Thymus (tissue), 11 donors: ENCODE measurements around the gene KCNC1. TPM values are rescaled to one million over a fixed set of nuclear protein-coding genes. Genes with fewer than 3 reads are reported as not detected.

Experiments
- DNase-seq, 9 donors: peaks; one replicate each; pipeline ENCODE4 v3.0.0-alpha.2; 2013; ENCODE audit warnings: low spot score in 9 of 9, low read depth in 6 of 9, missing footprints in 1 of 9
- H3K27ac ChIP-seq, 2 donors: one replicate each; pipeline ENCODE4 v1.5.1; 2013; ENCODE audit warnings: control low read depth in 1 of 2, low read depth in 1 of 2, low read length in 1 of 2, mild to moderate bottlenecking in 1 of 2, moderate library complexity in 1 of 2
- H3K27me3 ChIP-seq, 2 donors: one replicate each; pipeline ENCODE4 v1.5.1; 2013; ENCODE audit warnings: low read length in 1 of 2; ENCODE audit not compliant: control insufficient read depth in 2 of 2, insufficient read depth in 1 of 2
- H3K36me3 ChIP-seq, 2 donors: one replicate each; pipeline ENCODE4 v1.5.1; 2013; ENCODE audit warnings: low read length in 1 of 2, mild to moderate bottlenecking in 1 of 2, moderate library complexity in 1 of 2; ENCODE audit not compliant: control insufficient read depth in 2 of 2, insufficient read depth in 2 of 2
- H3K4me1 ChIP-seq, 2 donors: one replicate each; pipeline ENCODE4 v1.5.1; 2013; ENCODE audit warnings: low read length in 2 of 2; ENCODE audit not compliant: control insufficient read depth in 2 of 2, insufficient read depth in 2 of 2
- H3K4me3 ChIP-seq, 2 donors: one replicate each; pipeline ENCODE4 v1.5.1; 2013; ENCODE audit warnings: low read length in 2 of 2, control low read depth in 1 of 2, mild to moderate bottlenecking in 1 of 2
- H3K9me3 ChIP-seq, 2 donors: one replicate each; pipeline ENCODE4 v1.5.1; 2013; ENCODE audit warnings: low read length in 1 of 2, mild to moderate bottlenecking in 1 of 2; ENCODE audit not compliant: control insufficient read depth in 2 of 2, insufficient read depth in 1 of 2
- WGBS: extraction: QIAGEN DNeasy Blood & Tissue Kit; methylation state at CpG from one replicate; pipeline ENCODE4 v1.1.7; 2013; 5-methylcytosine and 5-hydroxymethylcytosine counted together
- polyA plus RNA-seq: library from polyadenylated mRNA; stranded (reverse); fragments of 200-250 nt; gene quantifications from one replicate; pipeline ENCODE4 v1.2.3, GENCODE V29; 2013
- total RNA-seq: library from RNA; stranded (reverse); fragments of 120-200 nt; gene quantifications from one replicate; pipeline ENCODE4 v1.2.4, GENCODE V29; 2013
- donor health status: healthy.

Gene KCNC1
- total and polyA plus RNA-seq, 2 donors, result under 0.01 to 0.30 TPM

DNA sequence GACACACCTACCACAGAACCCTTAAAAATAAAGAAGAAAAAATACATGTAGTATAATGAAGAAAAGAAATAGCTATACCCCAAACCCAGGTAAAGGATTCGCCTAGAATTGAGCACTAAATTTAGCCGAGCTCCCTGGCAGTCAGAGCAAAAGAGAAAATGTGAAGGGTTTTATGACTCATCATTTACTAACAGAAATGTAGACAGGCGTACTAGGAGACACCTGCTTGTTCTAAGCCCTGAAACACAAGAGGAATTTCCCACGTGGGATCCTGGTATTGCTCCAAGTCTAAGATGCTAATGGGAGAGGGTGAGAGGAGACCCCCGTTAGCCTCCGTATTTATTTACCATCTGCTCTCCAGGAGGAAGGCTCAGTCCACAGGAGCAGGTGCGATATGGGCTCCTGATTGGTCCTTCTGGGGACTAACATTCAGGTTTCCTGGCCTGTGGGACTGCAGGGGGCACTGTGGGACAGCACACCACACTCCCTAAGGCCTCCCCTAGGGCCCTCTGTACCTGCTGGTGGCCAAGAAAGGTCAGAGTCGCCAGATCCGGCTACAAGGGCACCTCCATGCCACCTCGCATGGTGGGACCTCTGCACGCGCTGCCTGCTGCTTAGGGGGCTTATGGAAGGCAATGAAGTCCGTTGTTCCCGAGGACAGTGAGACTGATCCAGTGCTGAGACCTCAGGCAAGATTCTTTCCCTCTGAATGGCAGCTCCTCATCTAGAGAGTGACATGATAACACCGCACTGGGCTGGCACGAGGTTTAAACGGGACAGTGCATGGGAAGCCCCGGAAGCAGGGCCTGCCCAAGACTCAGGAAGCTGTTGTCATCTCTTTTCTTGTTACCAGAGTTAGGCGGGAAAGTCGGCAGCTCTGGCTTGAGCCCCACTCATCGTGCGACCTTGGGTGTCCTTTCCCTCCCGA lies 25.8 kb downstream of the KCNC1 start:
- DNase-seq, result peak in 8 of 9 donors; percentile 24 to 73 (median 48)
- Histone ChIP-seq H3K4me1 (no peaks in the 10 kb centered on the region), H3K4me3 (no peak overlapping the region), H3K27me3 (no peaks in the 10 kb centered on the region), H3K36me3 (no peaks in the 10 kb centered on the region), H3K27ac (no peak overlapping the region), H3K9me3 (no peaks in the 10 kb centered on the region)
- 66% methylated on average over 23 of the region's 23 CpGs for WGBS

DNA sequence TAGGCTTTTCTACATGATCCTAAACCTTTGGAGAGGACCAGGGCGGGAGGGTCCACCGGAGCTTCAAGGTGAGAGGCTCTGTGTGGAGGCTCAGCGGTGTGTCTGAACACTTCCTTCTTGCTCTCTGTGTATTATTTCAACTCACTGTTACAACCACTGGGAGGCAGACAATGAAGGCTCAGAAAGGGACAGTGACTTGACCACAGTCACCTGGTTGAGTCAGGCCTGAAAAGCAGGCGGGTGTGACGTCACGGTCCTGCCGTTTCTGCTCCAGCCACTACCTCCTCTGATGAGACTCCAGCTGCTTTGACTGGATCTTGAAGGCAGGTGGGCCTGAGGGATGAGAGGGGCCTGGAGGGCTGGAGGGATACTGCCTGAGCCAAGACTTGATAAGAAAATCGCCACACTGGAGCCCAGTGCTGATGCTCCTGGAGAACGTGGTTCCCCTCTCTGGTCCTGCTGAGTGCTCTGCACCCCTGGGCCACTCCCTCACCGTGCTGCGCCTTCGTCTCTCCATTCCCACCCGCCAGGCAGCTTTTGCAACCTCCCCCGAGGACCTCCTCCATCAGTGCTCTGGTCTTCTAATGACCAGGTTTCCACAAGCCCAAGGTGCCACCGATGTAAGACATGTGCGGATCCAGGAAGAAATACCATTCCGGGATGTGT lies 27.9 kb downstream of the KCNC1 start:
- DNase-seq, result no peak
- Histone ChIP-seq H3K9me3 (no peaks in the 10 kb centered on the region), H3K27ac (no peak overlapping the region), H3K4me1 (no peaks in the 10 kb centered on the region), H3K36me3 (no peaks in the 10 kb centered on the region), H3K4me3 (no peak overlapping the region), H3K27me3 (no peaks in the 10 kb centered on the region)
- 94% methylated on average over 17 of the region's 17 CpGs for whole genome bisulfite sequencing

DNA sequence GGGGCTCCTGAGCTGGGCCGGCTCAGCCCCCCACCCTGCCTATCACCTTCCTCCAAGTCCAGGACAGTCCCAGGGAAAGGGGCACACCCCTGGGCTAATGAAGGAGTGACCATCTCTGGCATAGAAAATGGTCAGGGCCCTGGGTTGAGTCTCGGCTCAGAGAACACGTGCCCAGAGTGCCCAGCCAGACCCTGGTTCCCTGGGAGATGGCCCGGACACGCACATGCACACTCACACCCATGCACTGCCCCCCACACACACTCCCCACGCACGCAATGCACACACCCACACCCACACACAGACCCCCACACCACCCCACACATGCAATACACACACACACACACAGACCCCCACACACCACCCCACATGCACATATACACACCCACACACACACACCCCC lies 28.7 kb downstream of the KCNC1 start:
- 93% methylated on average over 7 of the region's 7 CpGs for WGBS
- Histone ChIP-seq H3K36me3 (no peaks in the 10 kb centered on the region), H3K4me1 (no peaks in the 10 kb centered on the region), H3K4me3 (no peak overlapping the region), H3K27me3 (no peaks in the 10 kb centered on the region), H3K9me3 (no peaks in the 10 kb centered on the region), H3K27ac (no peak overlapping the region)
- no peak for DNase-seq

DNA sequence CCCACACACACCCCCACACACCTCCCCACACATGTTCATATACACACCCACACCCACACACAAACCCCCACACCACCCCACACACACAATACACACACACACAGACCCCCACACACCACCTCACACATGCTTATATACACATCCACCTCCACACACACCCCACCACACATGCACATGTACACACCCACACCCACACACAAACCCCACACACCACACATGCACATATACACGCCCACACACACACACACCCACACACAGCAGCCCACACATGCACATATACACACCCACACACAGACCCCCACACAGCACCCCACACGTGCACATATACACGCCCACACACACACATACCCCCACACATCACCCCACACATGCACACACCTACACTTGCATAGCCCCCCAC lies 29.1 kb downstream of the KCNC1 start:
- H3K9me3 ChIP-seq, result no peaks in the 10 kb centered on the region
- no peak overlapping the region for H3K4me3 ChIP-seq
- H3K36me3 ChIP-seq, result no peaks in the 10 kb centered on the region
- H3K4me1 ChIP-seq, result no peaks in the 10 kb centered on the region
- 64% methylated on average over 3 of the region's 3 CpGs for WGBS
- no peak for DNase-seq
- H3K27ac ChIP-seq, result no peak overlapping the region
- H3K27me3 ChIP-seq, result no peaks in the 10 kb centered on the region

DNA sequence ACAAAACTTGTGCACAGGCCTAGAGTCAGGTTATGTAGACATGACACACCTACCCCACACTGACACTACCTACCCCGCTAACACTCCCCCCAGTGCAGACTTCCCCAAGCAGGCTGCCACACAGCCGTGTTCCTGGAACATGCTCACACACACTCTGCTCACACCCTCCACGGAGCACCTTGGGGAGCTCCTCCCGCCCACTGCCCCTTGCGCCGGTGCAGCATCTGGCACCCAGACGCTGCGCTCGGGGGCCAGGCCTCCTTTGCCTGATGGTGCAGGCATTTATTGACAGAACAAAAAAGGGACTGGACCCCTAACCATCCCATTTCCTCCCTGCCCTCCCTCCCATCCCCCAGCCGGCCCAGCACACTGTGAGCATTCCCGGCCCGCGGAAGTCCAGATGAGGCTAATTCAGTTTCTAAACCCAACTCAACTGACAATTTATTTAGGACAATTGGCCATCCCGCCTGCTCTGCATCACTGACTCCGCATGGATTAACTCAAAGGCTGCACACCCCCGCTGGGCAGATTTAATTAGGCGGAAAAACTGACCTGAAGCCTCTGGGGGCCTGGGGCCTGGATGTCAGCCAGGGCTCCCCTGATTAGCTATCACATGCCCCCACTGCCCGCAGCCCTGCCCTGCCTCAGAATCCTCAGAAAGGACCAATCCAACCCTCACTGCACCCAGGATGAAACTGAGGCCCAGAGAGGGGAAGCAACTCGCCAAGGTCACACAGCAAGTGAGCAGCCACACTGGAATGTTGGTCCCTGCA lies 30.1 kb downstream of the KCNC1 start:
- no peaks in the 10 kb centered on the region for H3K27me3 ChIP-seq
- no peak for DNase-seq
- no peaks in the 10 kb centered on the region for H3K9me3 ChIP-seq
- no peaks in the 10 kb centered on the region for H3K36me3 ChIP-seq
- H3K4me3 ChIP-seq, result no peak overlapping the region
- no peak overlapping the region for H3K27ac ChIP-seq
- WGBS, result 86% methylated on average over 19 of the region's 19 CpGs
- H3K4me1 ChIP-seq, result no peaks in the 10 kb centered on the region

DNA sequence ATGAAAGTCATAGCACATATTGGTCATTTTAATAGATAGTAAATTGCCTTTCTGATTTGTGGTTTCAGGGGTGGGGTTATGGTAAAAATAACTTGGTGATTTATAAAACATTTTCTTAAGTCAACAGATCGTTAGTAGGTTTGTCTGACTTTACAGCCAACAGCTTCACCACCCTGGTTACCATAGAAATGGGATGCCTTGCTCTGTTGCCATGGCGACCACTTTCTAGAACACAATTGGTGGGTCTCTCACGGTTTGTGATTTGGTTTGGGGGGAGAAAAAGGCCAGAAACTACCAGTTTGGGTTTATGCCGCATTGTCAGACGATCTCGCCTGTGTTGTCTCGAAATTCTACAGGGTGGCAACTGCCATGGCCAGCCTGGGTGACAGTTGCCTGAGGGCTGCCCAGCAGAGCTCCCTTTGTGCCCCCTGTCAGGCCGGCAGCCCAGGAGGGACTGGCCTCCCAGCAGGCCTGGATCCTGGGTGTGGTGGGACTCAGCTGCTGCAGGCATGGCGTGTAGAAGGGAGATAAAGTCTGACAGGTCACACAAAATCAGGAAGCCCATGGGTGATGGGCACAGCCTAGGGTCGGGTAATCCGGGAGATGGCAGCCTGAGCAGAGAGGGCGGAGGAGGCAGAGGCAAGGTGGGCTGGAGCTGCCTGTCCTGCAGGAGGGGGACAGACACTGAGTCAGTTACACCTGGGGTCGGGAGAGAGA lies 30.9 kb downstream of the KCNC1 start:
- Histone ChIP-seq H3K27me3 (no peaks in the 10 kb centered on the region), H3K4me3 (no peak overlapping the region), H3K4me1 (no peaks in the 10 kb centered on the region), H3K27ac (no peak overlapping the region), H3K9me3 (no peaks in the 10 kb centered on the region), H3K36me3 (no peaks in the 10 kb centered on the region)
- WGBS, result 79% methylated on average over 13 of the region's 13 CpGs
- no peak for DNase-seq

DNA sequence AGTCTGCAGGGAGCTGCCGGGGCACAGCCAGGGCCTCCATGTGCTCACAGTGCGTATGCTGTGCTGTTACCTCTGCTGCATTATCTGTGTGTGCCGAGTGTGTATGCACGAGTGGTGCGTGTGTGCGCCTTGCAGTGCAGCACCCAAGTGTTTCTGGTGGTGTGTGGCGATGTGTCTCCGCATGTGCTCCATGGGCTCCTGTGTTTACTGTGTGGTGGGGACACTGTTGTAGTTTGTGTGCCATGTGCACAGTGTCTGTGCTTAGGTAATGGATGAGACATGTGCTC lies 31.4 kb downstream of the KCNC1 start:
- no peak overlapping the region for H3K27ac ChIP-seq
- WGBS, result 98% methylated on average over 8 of the region's 8 CpGs
- H3K4me1 ChIP-seq, result no peaks in the 10 kb centered on the region
- H3K9me3 ChIP-seq, result no peaks in the 10 kb centered on the region
- no peaks in the 10 kb centered on the region for H3K36me3 ChIP-seq
- no peak for DNase-seq
- H3K27me3 ChIP-seq, result no peaks in the 10 kb centered on the region
- H3K4me3 ChIP-seq, result no peak overlapping the region

DNA sequence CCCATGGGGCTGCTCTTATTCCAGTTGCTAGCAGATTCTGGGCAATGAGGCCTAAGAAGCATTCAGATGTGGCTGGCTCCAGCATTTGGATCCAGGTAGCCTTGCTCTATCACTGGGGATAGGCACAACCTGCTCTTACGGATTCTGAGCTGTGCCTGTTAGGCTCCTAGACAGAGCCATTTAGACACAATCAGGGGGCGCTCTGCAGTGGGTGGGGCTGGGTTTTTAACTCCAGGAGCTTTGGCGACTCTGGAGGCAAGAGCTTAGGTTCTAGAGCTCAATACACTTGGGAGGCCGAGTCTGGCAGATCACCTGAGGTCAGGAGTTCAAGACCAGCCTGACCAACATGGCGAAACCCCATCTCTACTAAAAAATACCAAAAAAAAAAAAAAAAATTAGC lies 32.0 kb downstream of the KCNC1 start:
- H3K27ac ChIP-seq, result no peak overlapping the region
- no peak for DNase-seq
- H3K9me3 ChIP-seq, result no peaks in the 10 kb centered on the region
- no peaks in the 10 kb centered on the region for H3K27me3 ChIP-seq
- no peaks in the 10 kb centered on the region for H3K36me3 ChIP-seq
- H3K4me3 ChIP-seq, result no peak overlapping the region
- no peaks in the 10 kb centered on the region for H3K4me1 ChIP-seq
- WGBS, result 92% methylated on average over 5 of the region's 5 CpGs
